Hindlimb muscle (tissue), 1 donor: ENCODE data around the gene MIER1. TPM values are rescaled to one million over a fixed set of nuclear protein-coding genes. Genes with fewer than 3 reads are reported as not detected.
A peak's percentile ranks its signal among the peaks of the same experiment; 100 is the strongest.
"Not testable (repeated sequence)": the region's sequence is repeated elsewhere in the genome, so short reads cannot be mapped to it uniquely, and the experiment has no call there.

Experiments
- DNase-seq: peaks from one replicate; pipeline ENCODE4 v3.0.0-alpha.2; 2013
- polyA plus RNA-seq: library from polyadenylated mRNA; unstranded; fragments of 120-200 nt; gene quantifications from one replicate; pipeline ENCODE4 v1.2.1, GENCODE V29; 2013; ENCODE audit not compliant: insufficient read length

Gene MIER1
- polyA plus RNA-seq, 1 donor: 20.9 TPM

DNA sequence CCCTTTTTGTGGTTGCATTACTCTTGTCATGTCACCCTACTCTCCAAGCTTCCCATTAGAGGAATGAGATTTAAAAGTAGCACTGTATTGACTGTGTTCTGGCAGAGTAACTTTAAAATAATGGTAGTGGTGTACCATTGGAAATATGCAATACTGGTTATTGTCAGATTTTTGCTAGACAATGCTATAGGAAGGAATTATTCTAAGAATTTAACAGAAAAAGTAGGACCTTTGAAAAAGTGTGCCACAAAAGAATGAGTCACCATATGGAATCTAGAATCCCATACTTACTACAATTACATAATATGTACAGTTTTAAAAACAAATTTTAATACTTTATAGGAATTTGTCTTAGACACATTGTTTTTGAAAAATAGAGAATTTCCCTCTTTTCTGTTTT is 13.8 kb downstream of the MIER1 start:
- DNase-seq: no peak

DNA sequence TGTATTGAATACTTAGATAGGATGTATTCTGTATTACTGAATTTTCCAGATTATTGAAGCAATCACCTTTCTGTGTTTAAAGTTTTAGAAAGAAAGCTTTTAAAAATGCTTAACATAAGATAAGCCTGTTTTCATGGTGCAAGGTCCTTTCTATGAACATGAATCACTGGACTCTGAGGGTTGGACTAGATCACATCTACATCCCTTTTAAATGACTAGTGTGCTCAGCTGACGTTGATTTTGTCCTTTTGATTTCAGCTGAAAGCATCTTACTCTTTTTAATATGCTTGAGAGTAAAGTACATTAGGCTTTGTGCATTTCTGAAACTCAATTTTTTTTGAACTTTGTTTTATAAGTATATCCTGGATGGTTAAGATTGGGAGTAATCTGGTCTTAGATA is 16.2 kb downstream of the MIER1 start:
- DNase-seq: no peak

DNA sequence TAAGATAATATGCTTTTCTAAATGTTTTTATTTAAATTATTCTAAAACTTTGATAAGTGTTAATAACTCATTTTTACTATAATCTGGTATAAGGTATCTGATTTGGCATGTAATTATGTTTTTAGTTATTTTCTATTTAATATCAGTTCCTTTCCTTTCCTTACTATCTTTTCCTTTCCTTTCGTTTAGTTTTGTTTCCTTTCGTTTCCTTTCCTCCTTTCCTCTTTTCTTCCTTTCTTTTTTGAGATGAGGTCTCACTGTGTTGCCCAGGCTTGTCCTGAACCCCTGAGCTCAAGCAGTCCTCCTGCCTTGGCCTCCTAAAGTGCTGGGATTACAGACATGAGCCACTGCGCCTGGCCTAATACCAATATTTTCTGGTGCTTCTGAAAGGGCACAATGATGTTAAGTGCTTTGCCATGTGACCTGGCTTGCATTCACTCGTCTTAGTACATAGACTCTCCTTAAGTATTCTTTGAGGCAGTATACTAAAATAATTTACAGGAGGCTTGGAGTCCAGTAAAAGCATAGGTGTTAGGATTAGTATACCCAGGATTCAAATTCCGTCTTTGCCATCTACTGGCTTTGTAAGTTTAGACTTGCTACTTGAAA is 18.7 kb downstream of the MIER1 start:
- no peak for DNase-seq

DNA sequence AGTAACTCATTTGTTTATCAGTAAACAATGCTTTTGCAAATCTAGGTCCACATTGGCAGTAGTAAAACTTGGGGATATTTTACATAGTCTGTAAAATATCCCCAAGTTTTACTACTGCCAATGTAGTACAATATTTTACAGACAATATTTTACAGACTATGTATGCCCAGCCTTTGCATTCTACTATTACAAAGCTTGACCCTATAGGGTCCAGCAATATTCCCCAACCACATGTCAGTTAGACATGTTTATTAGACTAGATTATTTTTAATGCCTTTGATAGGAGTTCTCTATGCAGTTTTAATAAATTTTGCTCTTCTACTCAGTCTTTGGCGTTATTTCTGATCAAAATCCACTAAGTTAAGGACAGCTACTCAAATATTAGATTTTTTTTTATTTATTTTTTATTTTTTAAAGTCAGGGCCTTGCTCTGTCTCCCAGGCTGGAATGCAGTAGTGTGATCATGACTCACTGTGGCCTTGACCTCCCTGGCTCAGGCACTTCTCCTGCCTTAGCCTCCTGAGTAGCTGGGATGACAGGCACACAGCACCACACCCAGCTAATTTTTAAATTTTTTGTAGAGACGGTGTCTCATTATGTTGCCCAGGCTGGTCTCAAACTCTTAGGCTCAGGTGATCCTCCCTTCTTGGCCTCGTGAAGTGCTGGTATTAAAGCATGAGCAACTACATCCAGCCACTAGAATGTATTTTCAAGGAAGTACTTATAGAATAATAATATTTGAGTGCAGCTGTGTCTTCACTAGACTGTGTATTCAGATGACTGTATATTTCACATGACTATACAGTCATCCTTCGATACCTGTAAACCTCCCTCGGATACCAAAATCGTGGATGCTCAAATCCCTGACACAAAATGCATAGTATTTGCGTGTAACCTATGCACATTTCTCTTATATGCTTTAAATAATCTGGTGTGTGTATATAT is 19.8 kb downstream of the MIER1 start:
- DNase-seq: no peak

DNA sequence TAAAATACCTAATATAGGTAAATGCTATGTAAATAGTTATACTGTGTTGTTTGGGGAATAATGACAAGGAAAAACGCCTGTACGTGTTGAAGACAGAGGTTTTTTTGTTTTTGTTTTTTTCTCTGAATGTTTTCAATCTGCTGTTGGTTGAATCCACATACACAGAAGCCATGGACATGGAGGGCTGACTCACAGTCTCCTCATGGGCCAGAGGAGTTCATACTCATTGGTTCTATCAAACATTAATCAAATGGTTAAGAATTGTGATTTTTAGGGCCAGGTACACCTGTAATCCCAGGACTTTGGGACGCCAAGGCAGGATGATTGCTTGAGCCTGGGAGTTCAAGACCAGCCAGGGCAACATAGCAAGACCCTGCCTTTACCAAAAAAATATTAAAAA is 20.5 kb downstream of the MIER1 start:
- DNase-seq: no peak

DNA sequence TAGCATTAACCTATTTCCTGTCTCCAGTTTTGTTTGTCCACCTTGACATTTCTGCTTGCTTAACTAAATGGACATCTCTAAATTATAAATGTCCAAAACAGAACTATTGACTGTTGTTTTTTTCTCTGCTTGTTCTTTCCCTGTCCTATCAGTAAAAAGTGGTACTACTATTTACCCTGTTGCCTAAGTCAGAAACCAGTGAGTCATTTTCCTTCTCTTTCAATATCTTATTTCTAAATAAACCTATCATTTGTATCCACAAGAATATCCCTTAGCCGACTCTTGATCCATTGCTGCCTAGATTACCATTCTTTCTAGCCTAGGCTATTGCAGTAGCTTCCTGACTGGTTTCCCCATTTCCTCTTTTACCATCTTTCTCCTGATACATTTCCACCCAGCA is 22.5 kb downstream of the MIER1 start:
- no peak for DNase-seq

DNA sequence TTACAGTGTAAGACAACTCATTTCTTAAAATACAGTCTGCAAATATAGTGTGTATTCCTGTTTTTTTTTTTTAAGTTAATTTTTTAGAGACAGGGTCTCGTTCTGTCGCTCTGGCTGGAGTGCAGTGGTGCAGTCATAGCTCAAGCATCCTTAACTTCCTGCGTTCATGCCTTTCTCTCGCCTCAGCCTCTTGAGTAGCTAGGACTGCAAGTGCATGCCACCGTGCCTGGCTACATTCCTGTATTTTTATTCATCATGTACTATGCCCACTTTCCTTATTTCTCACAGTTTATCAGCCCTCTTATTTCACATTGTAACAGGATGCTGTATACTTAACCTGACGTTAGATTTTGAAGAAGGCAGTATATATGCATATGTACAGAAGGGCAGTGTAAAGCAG is 26.7 kb downstream of the MIER1 start:
- DNase-seq: no peak

DNA sequence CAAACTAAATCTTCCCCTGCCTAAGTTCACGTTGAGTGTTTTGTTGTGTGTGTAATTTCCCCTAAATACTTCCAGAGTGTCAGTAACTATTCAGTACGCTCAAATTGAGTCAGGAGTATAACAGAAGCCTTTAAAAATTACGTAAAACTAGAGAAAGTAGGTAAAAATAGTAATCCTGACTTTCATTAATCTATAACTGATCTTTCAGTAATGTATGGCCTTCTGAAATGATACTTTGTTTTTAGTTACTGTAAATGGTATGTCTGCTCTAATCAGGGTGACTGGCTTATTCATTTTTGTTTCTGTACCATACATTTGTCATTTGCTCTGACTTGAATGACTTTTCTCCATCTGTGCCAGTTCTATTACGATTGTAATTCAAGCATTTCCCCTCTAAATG is 29.4 kb downstream of the MIER1 start:
- DNase-seq: no peak

DNA sequence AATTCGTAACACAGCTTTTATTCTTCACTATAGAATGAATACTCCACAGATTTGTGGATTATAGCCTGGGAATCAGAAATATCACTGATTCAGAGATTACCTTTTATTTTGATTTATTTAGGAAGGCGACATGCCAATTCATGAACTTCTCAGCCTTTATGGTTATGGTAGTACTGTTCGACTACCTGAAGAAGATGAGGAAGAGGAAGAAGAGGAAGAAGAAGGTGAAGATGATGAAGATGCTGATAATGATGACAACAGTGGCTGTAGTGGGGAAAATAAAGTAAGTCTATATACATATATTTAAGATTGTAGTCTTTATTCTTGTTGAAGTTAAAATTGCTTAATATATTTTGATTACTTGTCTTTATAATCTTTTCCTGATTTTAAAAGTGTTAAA is 33.1 kb downstream of the MIER1 start:
- DNase-seq: no peak

DNA sequence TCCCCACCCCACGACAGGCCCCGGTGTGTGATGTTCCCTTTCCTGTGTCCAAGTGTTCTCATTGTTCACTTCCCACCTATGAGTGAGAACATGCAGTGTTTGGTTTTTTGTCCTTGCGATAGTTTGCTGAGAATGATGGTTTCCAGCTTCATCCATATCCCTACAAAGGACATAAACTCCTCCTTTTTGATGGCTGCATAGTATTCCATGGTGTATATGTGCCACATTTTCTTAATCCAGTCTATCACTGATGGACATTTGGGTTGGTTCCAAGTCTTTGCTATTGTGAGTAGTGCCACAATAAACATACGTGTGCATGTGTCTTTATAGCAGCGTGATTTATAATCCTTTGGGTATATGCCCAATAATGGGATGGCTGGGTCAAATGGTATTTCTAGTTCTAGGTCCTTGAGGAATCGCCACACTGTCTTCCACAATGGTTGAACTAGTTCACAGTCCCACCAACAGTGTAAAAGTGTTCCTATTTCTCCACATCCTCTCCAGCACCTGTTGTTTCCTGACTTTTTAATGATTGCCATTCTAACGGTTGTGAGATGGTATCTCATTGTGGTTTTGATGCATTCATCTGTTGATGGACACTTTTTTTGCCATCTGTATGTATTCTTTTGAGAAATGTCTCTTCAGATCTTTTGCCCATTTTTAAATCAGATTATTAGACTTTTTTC is 41.5 kb downstream of the MIER1 start:
- DNase-seq: not testable (repeated sequence)

DNA sequence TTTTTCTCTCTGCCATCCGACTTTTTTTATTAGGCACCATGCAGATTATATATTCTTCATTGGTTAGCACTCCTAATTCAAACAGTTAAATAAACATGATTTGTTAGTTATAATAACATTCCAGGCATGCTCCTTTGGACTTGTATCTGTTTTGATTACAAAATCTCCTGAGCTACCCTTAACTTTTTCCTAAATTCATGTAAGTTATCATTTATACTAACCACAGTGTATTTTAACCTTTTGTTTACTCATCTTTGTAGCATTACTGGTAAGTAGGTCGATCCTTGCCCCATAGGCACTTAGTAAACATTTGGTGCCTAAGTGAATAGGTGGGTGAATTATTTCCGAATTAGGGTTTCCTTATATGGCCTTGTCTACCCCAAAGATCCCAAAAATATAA is 43.8 kb downstream of the MIER1 start:
- no peak for DNase-seq

DNA sequence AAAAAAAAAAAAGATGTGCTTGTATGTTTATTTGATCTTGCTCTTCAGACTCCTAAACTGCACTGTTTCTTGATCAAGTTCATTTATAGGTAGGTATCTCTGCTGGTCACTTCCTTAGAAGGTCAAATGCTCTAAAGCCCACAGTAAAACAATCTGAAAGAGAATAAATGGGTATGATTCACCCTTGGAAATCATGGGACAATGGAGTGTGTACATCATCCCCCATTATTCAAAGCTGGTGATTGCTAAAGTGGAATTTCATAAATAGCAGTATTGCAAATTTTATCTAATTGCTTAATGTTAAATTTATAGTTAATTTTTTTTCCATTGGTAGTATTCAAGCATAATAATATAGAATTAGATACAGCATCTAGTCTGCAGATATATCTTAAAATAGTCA is 53.4 kb downstream of the MIER1 start:
- DNase-seq: no peak

DNA sequence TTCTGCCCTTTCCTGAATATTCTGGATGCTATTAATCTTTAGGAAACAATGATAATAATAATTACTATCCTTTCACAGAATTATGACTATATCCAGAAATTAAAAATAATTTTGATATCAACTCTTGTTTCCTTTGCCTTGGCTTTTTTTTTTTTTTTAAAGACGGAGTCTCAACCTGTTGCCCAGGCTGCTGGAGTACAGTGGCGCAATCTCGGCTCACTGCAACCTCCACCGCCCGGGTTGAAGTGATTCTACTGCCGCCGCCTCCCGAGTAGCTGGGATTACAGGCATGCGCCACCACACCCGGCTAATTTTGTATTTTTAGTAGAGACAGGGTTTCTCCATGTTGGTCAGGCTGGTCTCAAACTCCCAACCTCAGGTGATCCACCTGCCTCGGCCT is 54.8 kb downstream of the MIER1 start:
- DNase-seq: not testable (repeated sequence)

DNA sequence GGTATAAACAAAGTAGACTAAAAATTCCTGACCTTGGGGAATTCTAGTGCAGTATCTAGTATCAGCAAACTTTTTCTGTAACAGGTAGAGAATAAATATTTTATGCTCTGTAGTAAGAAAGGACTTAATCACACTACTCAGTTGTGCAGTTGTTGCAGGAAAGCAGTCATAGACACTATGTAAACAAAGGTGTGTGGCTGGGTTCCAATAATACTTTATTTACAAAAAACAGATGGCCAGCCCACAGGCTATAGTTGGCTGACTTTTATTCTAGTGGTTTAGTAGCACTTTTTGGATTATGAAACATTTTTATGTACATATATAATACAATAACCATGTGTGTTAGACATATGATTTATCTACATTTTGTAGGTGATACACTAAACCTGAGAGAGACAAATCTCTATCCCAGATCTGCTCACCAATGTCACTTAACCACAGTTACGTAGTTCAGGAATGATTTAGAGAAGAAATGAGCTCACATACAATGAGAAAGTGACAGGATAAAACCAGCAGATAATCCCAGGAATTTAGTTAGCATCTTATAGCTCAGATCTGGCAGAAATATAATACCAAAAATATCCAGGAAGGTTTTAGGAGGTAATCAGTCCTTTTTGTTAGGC is 56.1 kb downstream of the MIER1 start:
- no peak for DNase-seq

DNA sequence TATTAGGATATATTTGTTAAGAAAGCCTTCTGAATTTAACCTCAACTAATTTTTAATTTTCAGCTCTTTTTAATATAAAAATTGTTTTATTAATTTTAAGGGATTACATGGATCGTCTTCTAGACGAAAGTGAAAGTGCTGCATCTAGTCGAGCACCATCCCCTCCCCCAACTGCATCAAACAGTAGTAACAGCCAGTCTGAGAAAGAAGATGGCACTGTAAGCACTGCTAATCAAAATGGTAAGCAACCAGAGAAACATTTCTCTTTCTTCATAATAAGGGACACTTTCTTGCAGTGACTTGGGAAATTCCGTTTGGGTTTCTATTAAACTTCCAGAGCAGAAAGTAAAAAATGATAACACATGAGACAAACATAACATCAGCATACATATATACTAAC is 56.9 kb downstream of the MIER1 start:
- DNase-seq: peak; percentile 8

DNA sequence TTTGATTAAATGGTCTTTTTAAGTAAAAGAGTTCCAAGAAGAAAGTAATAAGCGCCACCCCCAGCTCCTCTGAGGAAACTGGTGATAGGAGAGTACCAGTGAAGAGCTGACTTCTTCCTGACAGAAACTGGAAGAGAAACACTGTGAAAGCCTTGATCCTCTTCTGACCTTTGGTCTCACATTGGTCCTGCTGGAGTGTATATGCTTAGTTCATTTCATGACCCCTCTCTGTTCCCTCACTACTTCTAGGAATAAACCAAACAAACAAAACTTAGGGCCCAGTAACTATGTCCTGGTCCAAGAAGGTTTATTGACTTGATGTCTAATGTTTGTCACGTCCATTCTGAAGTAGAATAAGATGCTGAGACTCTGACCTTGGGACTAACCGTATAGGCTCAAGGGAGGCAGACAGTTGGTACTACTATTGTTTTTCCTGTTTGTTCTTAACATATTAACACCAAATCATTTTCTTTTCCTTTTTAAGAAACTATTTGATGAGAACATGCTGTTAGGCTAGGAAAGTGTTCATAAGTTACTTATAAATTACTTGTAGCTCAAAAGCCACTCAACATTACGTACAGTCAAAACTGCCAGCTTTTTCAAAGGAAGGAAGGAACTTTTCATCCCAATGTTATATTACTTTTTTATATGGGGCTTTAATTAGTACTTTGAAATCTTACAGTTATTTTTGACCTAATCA is 57.9 kb downstream of the MIER1 start:
- no peak for DNase-seq

DNA sequence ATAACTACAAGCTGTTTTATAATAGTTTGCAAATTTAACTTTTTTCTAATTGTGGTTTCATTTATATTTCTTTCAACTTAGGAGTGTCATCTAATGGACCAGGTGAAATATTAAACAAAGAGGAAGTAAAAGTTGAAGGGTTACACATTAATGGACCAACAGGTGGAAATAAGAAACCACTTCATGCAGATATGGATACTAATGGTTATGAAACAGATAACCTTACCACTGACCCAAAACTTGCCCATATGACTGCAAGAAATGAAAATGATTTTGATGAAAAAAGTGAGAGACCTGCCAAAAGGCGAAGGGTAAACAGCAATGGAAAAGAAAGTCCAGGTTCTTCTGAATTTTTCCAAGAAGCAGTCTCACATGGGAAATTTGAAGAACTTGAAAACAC is 59.7 kb downstream of the MIER1 start:
- DNase-seq: no peak

DNA sequence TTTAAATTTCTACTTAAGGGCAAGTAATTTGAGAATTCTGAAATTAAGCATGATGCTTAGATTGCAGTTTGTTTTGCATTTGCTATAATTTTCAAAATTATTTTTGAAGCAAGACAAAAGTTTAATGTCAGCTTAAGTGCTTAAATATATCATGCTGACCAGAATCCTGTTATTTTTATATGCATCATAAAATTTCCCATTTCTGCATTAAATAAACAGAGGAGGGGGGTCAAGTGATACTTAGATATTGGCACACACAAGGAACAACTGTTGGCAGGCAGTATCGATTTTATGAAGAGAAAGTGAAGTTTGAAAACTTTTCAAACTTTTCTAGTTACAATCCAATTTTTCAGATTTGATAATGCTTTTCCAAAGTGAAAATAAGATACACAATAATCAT is 61.0 kb downstream of the MIER1 start:
- DNase-seq: no peak

DNA sequence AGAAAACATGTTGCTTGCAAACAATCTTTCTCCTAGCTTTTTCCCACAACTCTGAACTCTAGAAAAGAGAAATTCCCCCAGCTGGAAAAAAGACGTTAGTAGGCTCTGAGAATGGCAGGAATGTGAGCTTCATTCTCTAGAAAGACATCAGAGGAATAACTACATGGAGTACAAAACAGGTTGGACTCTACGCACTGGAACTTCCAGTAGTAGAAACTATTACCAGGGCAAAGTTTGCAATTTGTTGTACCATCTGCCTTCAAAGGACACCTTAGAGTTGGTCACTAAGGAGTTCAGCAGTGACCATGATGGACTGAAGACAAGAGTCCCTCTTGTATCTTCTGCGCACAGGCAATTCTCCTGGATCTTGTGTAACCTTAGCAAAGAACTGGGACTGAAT is 68.3 kb downstream of the MIER1 start:
- no peak for DNase-seq

DNA sequence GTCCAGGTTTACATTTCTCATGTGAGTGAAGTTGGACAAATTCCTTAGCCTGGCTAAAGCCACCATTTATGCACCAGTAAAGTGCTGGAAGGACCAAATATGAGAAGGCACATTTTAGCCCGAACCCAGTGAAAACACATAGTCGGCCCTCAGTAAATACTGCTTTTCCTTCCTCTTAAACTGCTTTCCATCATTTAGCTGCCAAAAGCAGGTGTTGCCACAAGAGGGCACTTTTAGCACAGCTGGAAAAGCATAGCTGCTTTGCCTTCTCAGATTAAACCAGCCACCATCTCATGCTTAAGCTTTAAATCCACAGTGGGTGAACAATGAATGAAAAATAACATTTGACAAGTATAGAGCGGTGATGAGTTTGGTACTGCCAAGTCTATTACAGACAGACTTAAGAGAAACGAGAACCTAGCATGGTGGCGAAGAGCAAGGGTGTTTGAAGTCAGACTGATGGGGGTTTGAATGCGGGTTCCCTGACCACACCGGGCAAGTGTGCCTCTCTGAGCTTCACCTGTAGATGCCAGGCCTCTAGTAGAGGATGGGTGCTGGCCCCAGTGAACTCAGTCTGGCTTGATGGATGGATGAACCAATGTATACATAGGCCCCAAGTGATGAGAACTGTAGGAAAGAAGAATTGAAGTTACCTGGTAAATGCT is 71.4 kb downstream of the MIER1 start:
- DNase-seq: peak; percentile 53

DNA sequence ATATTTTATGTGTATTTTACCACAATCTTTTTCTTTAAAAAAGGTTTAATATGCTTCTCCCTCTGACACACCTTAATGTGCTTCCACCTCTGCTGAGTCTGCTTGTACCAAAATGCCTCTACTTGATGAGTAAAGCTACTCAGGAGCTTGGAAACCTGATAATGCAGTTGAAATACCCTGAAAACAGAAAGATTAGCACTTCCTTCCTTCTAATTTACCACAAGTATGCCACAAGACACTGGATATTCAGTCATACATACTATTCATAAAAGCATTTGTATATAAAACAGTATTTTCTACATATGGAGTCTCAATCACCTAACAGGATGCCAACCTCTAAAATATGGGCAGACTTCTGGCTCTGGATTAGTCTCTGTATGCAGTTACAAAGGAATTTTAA is 74.2 kb downstream of the MIER1 start:
- no peak for DNase-seq
